G401.6 (cell line): Measurements from ENCODE around the gene SSUH2.
"Not testable (repeated sequence)": the region's sequence is repeated elsewhere in the genome, so short reads cannot be mapped to it uniquely, and the experiment has no call there.

Experiments used
- FAIRE-seq: peaks from 2 replicates; lab custom pipeline; 2012; peaks lifted over from hg19 to GRCh38; lab: Jason Lieb, UNC

SSUH2 gene

DNA sequence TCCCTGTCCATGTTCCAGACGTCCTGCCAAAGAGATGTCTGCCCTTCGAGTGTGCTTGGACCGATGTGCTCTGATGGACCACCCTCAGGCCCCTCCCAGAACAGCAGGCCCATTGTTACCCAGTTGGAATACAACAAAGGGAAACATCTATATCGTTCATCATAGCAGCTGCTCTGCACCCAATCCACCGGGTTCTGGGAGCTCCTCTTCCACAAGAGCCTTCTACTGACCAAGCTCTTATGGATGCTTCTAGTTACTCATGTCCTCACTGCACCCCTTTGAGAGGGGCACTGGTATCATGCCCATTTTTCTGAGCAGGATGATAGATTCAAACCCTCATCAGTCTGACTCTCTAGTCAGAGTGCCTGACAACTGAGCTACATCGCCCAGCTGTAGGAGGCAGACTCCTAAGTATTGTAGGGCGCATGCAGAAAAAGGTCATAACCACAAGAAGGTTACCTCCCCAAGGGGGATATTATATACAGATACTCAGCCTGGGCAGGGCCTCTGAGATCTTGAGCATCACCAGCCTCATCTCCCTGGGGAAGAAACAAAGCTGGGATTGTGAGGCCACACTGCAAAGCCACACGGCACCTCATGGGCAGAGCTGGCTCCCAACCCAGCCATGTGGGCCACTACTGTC lies at the start of gene SSUH2:
Gene SSUH2 (minus strand): TSS at position 51 of the 643 bp plus-strand sequence. CDS start 40 bp downstream, at position 11.
- no peak for FAIRE-seq

DNA sequence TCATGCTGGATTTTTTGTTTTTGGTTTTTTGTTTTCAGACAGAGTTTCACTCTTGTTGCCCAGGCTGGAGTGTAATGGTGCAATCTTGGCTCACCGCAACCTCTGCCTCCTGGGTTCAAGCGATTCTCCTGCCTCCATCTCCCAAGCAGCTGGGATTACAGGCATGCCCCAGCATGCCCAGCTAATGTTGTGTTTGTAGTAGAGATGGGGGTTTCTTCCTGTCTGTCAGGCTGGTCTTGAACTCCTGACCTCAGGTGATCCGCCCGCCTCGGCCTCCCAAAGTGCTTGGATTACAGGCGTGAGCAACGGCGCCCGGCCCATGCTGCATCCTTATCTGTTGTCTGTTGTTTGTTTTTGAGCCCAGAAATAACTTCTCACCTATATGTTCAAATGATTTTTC lies 46.7 kb upstream of the SSUH2 start:
- FAIRE-seq: not testable (repeated sequence)

DNA sequence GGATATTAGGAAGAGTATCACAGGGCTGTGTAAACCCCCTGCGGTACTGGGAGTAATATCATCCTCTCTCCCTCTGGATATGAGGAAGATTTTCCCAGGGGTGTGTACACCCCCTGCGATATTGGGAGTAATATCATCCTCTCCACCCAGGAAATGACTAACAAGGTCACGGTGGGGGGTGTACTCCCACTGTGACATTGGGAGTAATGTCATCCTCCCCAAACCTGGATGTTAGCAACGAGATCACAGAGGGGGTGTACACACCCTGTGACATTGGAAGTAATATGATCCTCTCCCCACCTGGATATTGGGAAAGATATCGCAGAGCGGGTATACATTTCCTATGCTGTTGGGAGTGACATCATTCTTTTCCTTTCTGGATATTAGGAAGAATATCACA lies 40.4 kb upstream of the SSUH2 start:
- FAIRE-seq: not testable (repeated sequence)

- FAIRE-seq: not testable (repeated sequence)
These were observed 38.4 kb upstream of the SSUH2 start for GRCh38 chr3:8682850-8683574.

- FAIRE-seq: not testable (repeated sequence)
These were observed 37.4 kb upstream of the SSUH2 start for GRCh38 chr3:8681881-8682538.

DNA sequence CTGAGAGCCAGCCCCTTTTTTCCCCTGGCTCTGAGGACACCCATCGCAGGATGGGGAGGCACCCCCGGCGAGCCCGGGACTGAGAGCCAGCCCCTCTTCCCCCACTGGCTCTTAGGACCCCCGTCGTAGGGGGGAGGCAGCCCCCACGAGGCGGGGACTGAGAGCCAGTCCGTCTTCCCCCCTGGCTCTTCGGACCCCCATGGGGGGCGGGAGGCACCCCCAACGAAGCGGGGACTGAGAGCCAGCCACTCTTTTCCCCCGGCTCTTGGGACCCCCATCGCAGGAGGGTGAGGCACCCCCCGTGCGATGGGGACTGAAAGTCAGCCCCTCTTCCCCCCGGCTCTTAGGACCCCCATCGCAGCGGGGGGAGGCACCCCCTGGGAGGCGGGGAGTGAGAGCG lies 36.8 kb upstream of the SSUH2 start:
- no peak for FAIRE-seq

DNA sequence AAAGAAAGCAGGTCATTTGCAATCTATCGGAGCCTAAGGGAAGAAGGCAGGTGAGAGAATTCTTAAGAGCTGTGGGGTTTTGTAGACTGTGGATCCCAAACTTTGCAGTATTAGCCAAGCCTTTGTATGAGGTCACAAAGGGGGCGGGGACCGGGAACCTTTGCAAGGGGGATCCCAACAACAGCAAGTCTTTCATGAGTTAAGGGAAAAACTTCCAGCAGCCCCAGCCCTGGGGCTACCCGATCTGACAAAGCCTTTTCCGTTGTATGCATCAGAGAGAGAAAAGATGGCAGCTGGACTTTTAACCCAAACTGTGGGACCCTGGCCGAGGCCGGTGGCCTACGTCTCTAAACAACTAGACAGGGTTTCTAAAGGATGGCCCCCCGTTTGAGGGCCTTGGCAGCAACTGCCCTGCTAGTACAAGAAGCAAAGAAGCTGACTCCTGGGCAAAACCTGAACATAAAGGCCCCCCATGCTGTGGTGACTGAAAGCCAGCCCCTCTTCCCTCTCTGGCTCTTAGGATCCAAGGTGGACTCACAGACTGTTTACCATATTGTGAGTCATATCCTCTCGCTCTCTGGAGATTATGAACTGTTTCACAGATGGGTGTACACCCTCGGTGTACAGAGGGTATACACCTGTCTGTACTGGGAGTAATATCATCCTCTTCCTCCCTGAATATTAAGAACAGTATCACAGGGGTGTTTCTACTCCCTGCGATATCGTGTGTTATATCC lies 35.4 kb upstream of the SSUH2 start:
- not testable (repeated sequence) for FAIRE-seq

- no peak for FAIRE-seq
These were observed 34.2 kb upstream of the SSUH2 start for GRCh38 chr3:8678751-8679150.

DNA sequence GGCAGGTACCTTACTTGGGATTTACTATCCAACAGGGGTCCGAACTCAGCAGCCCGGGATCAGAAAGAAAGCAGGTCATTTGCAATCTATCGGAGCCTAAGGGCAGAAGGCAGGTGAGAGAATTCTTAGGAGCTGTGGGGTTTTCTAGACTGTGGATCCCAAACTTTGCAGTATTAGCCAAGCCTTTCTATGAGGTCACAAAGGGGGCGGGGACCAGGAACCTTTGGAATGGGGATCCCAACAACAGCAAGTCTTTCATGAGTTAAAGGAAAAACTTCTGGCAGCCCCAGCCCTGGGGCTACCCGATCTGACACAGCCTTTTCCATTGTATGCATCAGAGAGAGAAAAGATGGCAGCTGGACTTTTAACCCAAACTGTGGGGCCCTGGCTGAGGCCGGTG lies 32.7 kb upstream of the SSUH2 start:
- not testable (repeated sequence) for FAIRE-seq

DNA sequence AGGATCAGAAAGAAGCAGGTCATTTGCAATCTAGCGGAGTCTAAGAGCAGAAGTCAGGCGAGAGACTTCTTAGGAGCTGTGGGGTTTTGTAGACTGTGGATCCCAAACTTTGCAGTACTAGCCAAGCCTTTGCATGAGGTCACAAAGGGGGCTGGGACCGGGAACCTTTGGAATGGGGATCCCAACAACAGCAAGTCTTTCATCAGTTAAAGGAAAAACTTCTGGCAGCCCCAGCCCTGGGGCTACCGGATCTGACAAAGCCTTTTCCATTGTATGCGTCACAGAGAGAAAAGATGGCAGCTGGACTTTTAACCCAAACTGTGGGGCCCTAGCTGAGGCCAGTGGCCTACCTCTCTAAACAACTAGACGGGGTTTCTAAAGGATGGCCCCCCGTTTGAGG lies 31.0 kb upstream of the SSUH2 start:
- not testable (repeated sequence) for FAIRE-seq

GRCh38 chr3:8673083-8673737 lies 28.6 kb upstream of the SSUH2 start:
- FAIRE-seq: peak; percentile 44

DNA sequence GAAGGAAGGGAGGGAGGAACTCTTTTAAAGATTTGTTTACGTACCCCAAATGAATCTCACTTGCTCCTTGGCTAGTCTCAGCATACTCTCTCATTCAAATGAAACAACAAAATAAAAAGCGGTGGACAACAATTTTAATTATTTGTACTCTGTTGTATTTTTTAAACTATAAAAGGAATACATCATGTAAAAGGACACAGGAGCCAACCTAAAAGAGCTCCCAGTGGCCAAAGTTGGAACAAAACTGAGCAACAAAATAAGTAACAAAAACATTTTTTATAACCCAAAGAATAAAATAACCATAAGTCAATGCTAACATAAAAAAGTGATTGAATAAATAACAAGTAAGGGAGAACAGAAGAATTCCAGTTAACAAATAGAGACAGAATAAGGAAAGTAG lies 24.4 kb upstream of the SSUH2 start:
- no peak for FAIRE-seq

GRCh38 chr3:8668216-8668615 lies 23.6 kb upstream of the SSUH2 start:
- no peak for FAIRE-seq

GRCh38 chr3:8667463-8668091 lies 23.0 kb upstream of the SSUH2 start:
- FAIRE-seq: no peak

DNA sequence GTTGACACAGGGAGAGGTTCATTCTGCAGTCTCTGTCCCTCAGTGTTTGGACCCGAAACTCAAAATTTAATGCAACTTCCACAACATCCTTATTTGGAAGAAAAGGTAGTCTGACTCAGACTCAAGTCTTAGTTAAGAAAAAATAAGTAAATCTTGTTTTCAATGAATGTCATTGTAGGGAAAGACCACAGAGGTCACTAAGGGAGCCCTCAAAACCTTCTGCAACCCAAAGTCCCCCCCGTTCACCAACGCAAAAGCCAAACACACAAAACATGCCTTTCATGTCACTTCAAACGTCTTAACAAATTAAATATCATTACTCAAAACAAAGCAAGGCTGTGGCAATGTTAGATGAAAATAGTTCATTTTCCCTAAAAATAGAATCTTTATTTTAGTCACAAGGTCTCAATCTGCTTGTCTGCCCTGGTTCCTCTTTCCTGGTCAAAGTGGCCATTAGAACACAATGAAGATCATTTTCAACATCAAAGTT lies 20.9 kb upstream of the SSUH2 start:
- no peak for FAIRE-seq

DNA sequence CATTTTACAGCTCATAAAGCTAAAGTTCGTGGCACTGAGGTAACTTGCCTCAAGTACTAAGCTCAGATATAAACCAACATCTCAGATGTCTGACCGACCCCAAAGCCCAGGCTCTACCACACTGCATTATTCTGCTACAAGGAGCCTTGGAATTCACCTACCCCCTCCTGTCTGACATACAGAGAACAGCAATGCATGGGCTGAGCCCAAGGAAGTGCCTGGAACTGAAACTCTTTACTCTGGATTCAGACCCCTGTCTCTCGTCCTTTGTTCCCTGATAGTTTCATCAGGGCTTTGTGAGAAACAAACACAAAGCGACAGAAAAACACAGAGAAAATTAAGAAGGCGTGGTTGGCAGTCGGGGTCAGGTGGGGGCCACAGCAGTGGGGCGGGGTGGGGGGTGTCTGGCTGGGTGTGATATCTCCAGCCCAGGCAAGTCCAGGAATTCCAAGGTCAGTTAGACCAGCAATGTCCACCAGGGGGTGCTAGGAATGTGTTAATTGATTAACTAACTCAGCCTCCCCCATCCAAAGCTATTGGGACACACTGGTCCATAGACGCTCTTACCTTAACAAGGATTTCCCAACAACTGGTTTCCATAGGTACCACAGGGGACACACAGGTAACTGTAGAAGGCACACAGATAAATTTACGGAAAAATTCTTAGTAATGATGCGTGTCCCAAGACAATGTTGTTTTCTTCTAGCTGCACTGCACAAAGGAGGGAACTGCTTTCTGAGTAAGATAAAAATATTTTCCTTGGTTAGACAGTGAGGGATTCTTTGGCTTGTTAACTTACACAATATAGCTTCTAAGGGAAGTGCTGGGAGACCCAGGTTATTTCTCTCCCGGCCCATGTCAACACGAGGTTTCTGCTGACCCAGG lies 18.8 kb upstream of the SSUH2 start:
- no peak for FAIRE-seq

GRCh38 chr3:8662594-8662993 lies 18.0 kb upstream of the SSUH2 start:
- no peak for FAIRE-seq

GRCh38 chr3:8660175-8661118 lies 15.8 kb upstream of the SSUH2 start:
- FAIRE-seq: no peak

DNA sequence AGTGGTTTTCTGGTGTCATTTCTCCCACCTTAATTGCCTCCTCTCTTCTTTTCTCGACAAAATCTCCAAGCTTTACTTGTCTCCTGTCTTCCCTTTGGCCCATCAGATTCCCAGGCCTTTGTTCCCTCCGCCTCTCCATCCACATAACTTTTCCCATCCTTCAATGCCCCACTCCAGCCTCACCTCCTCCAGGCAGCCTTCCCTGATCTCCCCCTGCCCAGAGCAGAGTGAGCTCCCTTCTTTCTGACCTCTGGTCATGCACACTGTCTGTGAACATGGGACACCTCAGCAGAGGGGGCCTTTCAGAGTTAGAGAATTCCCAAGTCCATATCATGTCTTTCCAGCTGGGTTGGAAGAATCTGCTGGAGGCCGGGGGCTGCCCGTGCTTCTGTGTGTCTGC lies 14.6 kb upstream of the SSUH2 start:
- FAIRE-seq: no peak
